Spleen (tissue), 7 donors: Measurements from ENCODE around the gene SMIM31.

Source experiments
- POLR2A ChIP-seq, 3 donors: fragments of 450-650 bp; IDR thresholded peaks; one replicate each; pipeline ENCODE4 v1.5.1; 2017; ENCODE audit warnings: antibody characterized with exemption in 3 of 3, mild to moderate bottlenecking in 1 of 3
- TF ChIP-seq, protein P1 (sequence below), 11 experiments: fragments of 200-600 bp in 7 of 11; fragments of 450-650 bp in 4 of 11; sonication (generic) in 4 of 11; IDR thresholded peaks in 8 of 11; conservative IDR thresholded peaks in 3 of 11; 1 replicate in 7 of 11; 2 replicates in 4 of 11; pipeline versions ENCODE4 v1.4.0 to v1.8.0; 2016 to 2021; ENCODE audit warnings: antibody characterized with exemption in 11 of 11, inconsistent platforms in 4 of 11, mild to moderate bottlenecking in 1 of 11
- donor health status: DM: no; HTN: no; CAD: no; lungs with moderate emphysema.
- donor health status: DM: no; HTN: no; CAD: no.
- donor health status: DM: no; HTN: no; CAD: no.

DNA sequence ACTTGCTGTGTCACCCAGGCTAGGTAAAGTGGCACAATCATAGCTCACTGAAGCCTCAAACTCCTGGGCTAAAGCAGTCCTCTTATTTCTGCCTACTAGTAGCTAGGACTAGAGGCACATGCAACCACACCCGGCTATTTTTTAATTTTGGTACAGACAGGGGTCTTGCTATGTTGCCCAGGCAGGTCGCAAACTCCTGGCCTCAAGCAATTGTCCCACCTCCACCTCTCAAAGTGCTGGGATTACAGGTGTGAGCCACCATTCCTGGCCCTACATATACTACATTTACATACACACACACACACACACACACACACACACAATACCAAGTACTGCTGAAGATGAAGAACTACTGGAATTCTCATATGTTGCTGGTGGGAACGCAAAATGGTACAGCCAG lies 26.9 kb downstream of the SMIM31 start:
- TF ChIP-seq, protein P1, sequence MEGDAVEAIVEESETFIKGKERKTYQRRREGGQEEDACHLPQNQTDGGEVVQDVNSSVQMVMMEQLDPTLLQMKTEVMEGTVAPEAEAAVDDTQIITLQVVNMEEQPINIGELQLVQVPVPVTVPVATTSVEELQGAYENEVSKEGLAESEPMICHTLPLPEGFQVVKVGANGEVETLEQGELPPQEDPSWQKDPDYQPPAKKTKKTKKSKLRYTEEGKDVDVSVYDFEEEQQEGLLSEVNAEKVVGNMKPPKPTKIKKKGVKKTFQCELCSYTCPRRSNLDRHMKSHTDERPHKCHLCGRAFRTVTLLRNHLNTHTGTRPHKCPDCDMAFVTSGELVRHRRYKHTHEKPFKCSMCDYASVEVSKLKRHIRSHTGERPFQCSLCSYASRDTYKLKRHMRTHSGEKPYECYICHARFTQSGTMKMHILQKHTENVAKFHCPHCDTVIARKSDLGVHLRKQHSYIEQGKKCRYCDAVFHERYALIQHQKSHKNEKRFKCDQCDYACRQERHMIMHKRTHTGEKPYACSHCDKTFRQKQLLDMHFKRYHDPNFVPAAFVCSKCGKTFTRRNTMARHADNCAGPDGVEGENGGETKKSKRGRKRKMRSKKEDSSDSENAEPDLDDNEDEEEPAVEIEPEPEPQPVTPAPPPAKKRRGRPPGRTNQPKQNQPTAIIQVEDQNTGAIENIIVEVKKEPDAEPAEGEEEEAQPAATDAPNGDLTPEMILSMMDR (IDR thresholded peaks at IDR 0.05 in 8 of 11, conservative IDR thresholded peaks at IDR 0.05 in 3 of 11), result no peak
- no peak for TF ChIP-seq POLR2A (IDR thresholded peaks at IDR 0.05)
